DOHH2 (cell line): Measurements from ENCODE around the gene RAB17.

ENCODE experiments used
- EZH2phosphoT487 ChIP-seq: fragments of 200-600 bp; sonication (generic); IDR thresholded peaks from 2 replicates; pipeline ENCODE4 v1.6.1; 2017; ENCODE audit warnings: borderline replicate concordance, mild to moderate bottlenecking, antibody characterized with exemption, low read length, moderate library complexity, mixed read lengths
- TF ChIP-seq, protein P1 (sequence below): fragments of 200-600 bp; sonication (generic); IDR thresholded peaks from one replicate; pipeline ENCODE4 v1.5.1; 2014; ENCODE audit warnings: antibody characterized with exemption, mild to moderate bottlenecking, low read depth, low read length; ENCODE audit not compliant: poor library complexity, severe bottlenecking

GRCh38 chr2:237532160-237532559 is 58.4 kb downstream of the RAB17 start:
- TF ChIP-seq, protein P1, sequence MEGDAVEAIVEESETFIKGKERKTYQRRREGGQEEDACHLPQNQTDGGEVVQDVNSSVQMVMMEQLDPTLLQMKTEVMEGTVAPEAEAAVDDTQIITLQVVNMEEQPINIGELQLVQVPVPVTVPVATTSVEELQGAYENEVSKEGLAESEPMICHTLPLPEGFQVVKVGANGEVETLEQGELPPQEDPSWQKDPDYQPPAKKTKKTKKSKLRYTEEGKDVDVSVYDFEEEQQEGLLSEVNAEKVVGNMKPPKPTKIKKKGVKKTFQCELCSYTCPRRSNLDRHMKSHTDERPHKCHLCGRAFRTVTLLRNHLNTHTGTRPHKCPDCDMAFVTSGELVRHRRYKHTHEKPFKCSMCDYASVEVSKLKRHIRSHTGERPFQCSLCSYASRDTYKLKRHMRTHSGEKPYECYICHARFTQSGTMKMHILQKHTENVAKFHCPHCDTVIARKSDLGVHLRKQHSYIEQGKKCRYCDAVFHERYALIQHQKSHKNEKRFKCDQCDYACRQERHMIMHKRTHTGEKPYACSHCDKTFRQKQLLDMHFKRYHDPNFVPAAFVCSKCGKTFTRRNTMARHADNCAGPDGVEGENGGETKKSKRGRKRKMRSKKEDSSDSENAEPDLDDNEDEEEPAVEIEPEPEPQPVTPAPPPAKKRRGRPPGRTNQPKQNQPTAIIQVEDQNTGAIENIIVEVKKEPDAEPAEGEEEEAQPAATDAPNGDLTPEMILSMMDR: no peak
- TF ChIP-seq EZH2phosphoT487: no peak
